GM18873 (cell line): ENCODE data around the gene MSTO1.
"Not testable (repeated sequence)": the region's sequence is repeated elsewhere in the genome, so short reads cannot be mapped to it uniquely, and the experiment has no call there.

Source experiments
- ATAC-seq: cut with Tn5 transposase; IDR thresholded peaks from one replicate; pipeline ENCODE4 v1.9.1; 2021; ENCODE audit warnings: mild to moderate bottlenecking, moderate library complexity, moderate number of reproducible peaks; ENCODE audit not compliant: unreplicated experiment, low FRiP score

MSTO1 gene

DNA sequence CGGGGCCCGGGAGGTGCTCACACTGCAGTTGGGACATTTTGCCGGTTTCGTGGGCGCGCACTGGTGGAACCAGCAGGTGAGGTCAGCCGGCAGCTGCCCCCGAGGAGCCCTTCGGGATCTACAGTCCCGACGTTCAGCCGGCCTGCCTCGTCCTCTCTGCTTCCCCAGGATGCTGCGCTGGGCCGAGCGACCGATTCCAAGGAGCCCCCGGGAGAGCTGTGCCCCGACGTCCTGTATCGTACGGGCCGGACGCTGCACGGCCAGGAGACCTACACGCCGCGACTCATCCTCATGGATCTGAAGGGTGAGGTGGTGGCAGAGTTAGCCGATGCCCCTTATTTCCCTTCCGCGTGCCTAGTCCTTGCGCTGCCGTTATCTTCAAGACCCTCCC, 234 bp downstream of the MSTO1 start:
- not testable (repeated sequence) for ATAC-seq

GRCh38 chr1:155613226-155613625, 3.2 kb downstream of the MSTO1 start:
- not testable (repeated sequence) for ATAC-seq

- no peak for ATAC-seq
Observed at GRCh38 chr1:155622191-155622590, 12.2 kb downstream of the MSTO1 start.

GRCh38 chr1:155623357-155623756, 13.3 kb downstream of the MSTO1 start:
- no peak for ATAC-seq

GRCh38 chr1:155626428-155626827, 16.4 kb downstream of the MSTO1 start:
- not testable (repeated sequence) for ATAC-seq

GRCh38 chr1:155636397-155637153, 26.6 kb downstream of the MSTO1 start:
- ATAC-seq: no peak

DNA sequence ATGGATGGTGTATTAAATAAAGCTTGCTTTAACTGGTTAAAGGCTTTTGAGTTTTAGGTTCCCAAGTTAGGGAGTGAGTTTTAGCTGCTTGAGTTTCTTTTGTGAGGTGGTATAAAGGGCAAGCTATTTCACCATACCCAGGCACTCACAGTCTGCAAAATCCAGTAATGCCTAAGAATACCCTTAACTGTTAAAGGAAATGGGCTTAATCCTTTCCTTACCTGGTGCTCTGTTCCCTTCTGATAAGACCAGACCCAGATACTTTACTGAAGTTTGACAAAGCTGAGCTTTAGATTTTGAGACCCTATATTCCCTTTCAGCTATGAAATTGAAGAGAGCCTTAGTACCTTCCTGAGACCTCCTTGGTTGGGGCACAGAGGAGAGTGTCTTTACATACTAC, 30.3 kb downstream of the MSTO1 start:
- ATAC-seq: no peak

DNA sequence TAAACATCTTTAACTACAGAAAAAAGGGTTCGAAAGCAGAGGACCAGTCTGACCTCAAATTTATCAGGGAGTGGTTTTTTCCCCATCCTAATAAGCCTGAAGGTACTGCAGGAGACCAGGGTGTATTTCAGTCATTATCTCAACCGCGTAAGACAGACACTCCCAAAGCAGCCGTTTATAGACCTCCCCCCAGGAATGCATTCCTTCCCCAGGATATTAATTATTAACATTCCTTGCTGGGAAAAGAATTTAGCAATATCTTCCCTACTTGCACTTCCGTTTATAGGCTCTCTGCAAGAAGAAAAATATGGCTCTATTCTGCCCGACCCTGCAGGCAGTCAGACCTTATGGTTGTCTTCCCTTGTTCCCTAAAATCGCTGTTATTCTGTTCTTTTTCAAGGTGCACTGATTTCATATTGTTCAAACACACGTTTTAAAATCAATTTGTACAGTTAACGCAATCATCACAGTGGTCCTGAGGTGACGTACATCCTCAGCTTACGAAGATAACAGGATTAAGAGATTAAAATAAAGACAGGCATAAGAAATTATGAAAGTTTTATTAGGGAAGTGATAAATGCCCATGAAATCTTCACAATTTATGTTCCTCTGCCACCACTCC, 32.7 kb downstream of the MSTO1 start:
- ATAC-seq: not testable (repeated sequence)

DNA sequence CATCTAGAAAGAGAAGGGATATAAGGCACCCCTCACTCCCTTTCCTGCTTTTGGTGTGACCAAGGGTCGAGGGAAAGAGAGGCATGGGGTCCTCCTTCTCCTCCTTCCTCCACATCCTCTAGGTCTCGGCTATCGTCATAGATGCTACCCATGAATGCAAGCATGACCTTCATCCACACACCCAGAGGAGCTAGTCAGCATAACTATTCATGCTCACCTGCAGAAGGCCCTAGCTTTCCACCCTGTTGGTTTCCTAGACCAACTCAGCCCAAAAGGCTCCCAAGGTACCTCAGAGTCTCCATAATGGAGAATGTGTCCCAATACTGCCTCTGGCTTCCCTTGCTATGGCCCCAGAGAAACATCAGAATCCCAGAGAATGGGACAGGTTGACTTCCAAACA, 33.2 kb downstream of the MSTO1 start:
- no peak for ATAC-seq

- no peak for ATAC-seq
Observed at GRCh38 chr1:155645034-155645598, 35.1 kb downstream of the MSTO1 start.

DNA sequence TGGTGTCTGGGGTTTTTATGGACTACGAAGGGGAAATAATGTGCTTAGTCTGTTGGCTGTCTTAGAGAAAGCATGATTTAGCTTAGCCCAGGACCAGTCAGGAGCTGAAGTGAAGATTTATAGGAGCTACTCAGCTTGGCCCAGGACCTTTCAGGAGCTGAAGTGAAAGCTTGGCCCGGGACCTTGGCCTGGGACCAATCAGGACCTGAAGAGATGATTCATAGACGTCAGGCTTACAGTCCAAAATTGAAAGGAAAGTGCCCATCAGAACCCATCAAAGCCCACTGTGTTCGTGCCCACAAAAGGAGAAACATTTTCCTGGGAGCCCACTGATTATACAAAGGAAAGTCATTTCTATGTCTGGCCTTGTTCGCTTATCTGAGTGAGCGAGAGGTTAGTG, 35.6 kb downstream of the MSTO1 start:
- no peak for ATAC-seq

DNA sequence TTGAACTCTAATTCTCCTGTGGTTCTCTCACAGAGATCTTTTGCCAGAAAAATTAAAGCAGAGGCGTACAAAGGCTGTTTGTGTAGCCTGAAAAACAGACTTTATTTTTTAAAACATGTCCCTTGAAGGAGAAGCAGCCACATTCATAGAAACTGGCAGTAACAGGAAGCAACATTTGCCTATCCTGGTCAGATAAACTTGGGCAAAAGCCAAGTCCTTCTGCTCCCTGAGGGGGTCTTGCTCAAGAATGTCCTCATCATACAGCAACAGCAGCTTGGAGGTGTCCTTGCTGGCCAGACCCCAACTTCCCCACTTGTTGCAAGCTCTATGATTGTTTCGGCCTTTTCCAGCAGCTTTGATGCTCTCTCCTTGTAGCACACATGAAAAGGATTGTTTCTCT, 36.3 kb downstream of the MSTO1 start:
- no peak for ATAC-seq

DNA sequence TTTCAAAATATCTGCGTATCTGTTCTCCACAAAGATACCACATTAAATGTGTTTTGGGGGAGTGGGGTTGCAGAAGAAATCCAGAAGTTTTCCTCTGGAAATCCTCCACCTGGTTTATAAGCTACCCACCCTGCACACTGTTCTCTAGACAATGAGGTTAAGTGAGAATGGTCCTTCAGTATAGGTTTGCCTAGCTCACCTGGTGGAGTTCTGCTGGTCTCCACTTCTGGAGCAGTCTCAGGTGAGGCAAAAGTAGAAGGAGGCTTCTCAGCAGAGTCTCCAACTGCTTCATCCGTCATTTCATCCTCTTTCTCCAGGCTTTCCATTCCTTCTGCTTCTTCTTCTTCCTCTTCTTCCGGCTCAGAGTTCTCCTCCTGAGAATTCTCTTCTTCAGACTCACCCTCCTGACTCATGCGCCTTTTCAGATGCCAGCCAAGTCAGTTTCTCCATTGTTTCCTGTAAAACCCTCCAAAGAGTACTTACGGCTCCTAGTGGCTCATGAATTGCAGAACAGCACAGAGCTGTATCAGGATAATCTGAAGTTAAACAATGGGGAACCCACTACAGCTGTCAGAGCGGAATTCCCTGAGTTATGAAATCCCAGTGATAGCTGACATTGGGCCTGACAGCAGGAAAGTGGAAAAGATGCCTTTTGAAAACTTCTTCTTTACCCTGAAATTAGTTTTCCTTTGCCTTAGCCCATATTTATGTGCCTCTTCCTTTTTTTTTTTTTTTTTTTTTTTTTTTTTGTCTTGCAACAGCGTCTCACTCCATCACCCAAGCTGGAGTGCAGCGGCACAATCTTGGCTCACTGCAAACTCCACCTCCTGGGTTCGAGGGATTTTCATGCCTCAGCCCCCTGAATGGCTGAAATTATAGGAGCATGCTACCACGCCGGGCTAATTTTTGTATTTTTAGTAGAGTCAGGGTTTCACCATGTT, 38.5 kb downstream of the MSTO1 start:
- no peak for ATAC-seq

DNA sequence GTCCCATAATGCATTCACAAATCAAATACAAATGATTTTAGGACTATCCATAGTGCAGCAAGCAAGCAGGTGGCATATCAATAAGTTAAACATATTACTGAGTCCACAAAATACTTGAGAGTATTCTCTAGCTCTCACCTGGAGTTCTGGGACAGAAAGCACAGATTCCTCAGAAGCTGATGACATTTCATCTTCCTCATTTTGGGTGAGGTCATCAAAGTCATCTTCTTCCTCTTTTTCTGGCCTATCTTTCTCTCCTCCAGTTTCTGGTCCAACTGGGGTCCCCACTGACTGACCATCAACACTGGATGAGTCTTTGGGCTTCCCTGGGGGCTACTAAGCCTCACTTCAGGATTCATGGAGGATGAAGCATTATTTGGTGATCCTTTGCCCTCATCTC, 39.7 kb downstream of the MSTO1 start:
- no peak for ATAC-seq

- no peak for ATAC-seq
Observed at GRCh38 chr1:155650231-155650757, 40.3 kb downstream of the MSTO1 start.

GRCh38 chr1:155651861-155652661, 42.0 kb downstream of the MSTO1 start:
- no peak for ATAC-seq

GRCh38 chr1:155652951-155653350, 42.9 kb downstream of the MSTO1 start:
- ATAC-seq: no peak

DNA sequence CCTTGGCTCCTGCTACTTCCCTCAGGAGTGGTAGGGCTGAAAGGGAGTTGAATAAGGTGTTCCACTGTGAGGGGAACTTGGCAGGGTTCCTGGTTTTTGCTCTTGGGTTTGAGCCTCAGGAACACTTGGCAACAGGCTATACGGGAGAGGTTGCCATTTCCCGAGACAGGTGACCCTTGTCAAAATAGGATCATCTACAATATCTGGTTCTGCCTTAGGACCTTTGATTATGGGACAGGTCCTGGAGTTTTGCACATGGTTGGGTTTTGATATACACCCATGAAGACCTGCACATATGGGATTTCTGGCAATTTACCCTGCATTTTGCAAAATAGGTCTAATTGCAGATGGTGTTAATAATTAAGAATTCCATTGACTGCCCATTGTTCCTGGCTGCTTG, 47.4 kb downstream of the MSTO1 start:
- no peak for ATAC-seq

DNA sequence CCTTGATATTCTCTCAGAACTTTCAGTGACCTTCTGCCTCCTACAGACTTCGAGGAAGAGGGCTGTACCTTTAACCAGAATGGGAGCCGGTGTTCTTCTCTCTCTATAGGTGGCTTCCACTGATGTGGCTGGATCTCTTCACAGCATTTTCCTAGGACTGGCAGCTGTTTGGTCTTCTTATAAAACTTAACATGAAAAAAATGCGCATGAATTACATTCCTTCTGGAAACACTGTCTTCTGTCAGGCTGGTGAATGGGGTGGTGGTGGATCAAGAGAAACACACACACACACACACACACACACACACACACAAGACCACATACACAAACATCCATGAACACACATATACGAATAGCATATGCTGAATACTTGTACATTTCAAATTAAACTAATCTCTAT, 51.2 kb downstream of the MSTO1 start:
- ATAC-seq: not testable (repeated sequence)
